Osteoblast (primary cell): Measurements from ENCODE around the gene CCSER2. TPM values are rescaled to one million over a fixed set of nuclear protein-coding genes. Genes with fewer than 3 reads are reported as not detected.
"Not testable (repeated sequence)": the region's sequence is repeated elsewhere in the genome, so short reads cannot be mapped to it uniquely, and the experiment has no call there.

Experiments used
- DNase-seq: peaks from one replicate; pipeline ENCODE4 v3.0.0; 2011; ENCODE audit warnings: low spot score, mixed read lengths; ENCODE audit not compliant: insufficient read length; ENCODE audit errors: missing footprints
- H2AFZ ChIP-seq: 2 replicates; pipeline ENCODE4 v1.6.0; 2011; ENCODE audit warnings: mild to moderate bottlenecking, low read length
- H3K27ac ChIP-seq: 2 replicates; pipeline ENCODE4 v1.5.1; 2011; ENCODE audit warnings: mild to moderate bottlenecking, low read depth, low read length, moderate library complexity
- H3K27me3 ChIP-seq: 2 replicates; pipeline ENCODE4 v1.6.0; 2012; ENCODE audit warnings: mild to moderate bottlenecking, control low read depth, inconsistent platforms, low read length, moderate library complexity; ENCODE audit not compliant: insufficient read depth
- H3K36me3 ChIP-seq: 2 replicates; pipeline ENCODE4 v1.5.1; 2011; ENCODE audit warnings: mild to moderate bottlenecking, low read length, control low read depth, moderate library complexity; ENCODE audit not compliant: insufficient read depth
- H3K4me1 ChIP-seq: 2 replicates; pipeline ENCODE4 v1.5.1; 2011; ENCODE audit warnings: mild to moderate bottlenecking, low read length, control low read depth, moderate library complexity; ENCODE audit not compliant: insufficient read depth
- H3K4me2 ChIP-seq: 2 replicates; pipeline ENCODE4 v1.6.0; 2011; ENCODE audit warnings: mild to moderate bottlenecking, low read length; ENCODE audit not compliant: insufficient read depth
- H3K4me3 ChIP-seq: fragments of 200-600 bp; sonication (generic); 3 replicates; pipeline ENCODE4 v1.5.1; 2012; ENCODE audit warnings: mild to moderate bottlenecking, low read length, inconsistent platforms; ENCODE audit not compliant: insufficient read depth
- H3K79me2 ChIP-seq: 2 replicates; pipeline ENCODE4 v1.6.0; 2012; ENCODE audit warnings: mild to moderate bottlenecking, low read length, control low read depth, inconsistent platforms; ENCODE audit not compliant: insufficient read depth
- H3K9me3 ChIP-seq: 2 replicates; pipeline ENCODE4 v1.5.1; 2011; ENCODE audit warnings: low read depth, low read length, control low read depth
- H4K20me1 ChIP-seq: 2 replicates; pipeline ENCODE4 v1.6.0; 2012; ENCODE audit warnings: mild to moderate bottlenecking, low read length, control low read depth; ENCODE audit not compliant: insufficient read depth
- CTCF ChIP-seq: IDR thresholded peaks from 2 replicates; pipeline ENCODE4 v1.5.1; 2011; ENCODE audit warnings: mild to moderate bottlenecking, low read depth, low read length, moderate library complexity; ENCODE audit errors: extremely low read depth
- total RNA-seq: library from RNA; depleted of rRNA; stranded (reverse); fragments of >200 nt; gene quantifications from 2 replicates; pipeline ENCODE4 v1.2.3, GENCODE V29; 2012

Gene CCSER2
- total RNA-seq, 1 donor, result 58.3 TPM

- Histone ChIP-seq H4K20me1 (no peaks in the 10 kb centered on the region), H3K27ac (no peak overlapping the region), H3K4me2 (no peak overlapping the region), H3K36me3 (no peaks in the 10 kb centered on the region), H3K27me3 (no peaks in the 10 kb centered on the region), H3K4me1 (no peaks in the 10 kb centered on the region), H2AFZ (no peak overlapping the region), H3K79me2 (peaks cover 52% of the 10 kb centered on the region), H3K4me3 (no peak overlapping the region), H3K9me3 (no peaks in the 10 kb centered on the region)
- TF ChIP-seq CTCF, result no peak
- DNase-seq, result no peak
These were observed 77.3 kb downstream of the CCSER2 start for GRCh38 chr10:84405662-84406061.

GRCh38 chr10:84406561-84406960 is 78.2 kb downstream of the CCSER2 start:
- Histone ChIP-seq H3K4me3 (no peak overlapping the region), H3K4me2 (peak overlapping the region; percentile 7), H3K27ac (no peak overlapping the region), H3K36me3 (no peaks in the 10 kb centered on the region), H3K4me1 (no peaks in the 10 kb centered on the region), H3K27me3 (no peaks in the 10 kb centered on the region), H3K9me3 (no peaks in the 10 kb centered on the region), H3K79me2 (peaks cover 58% of the 10 kb centered on the region), H2AFZ (no peak overlapping the region), H4K20me1 (no peaks in the 10 kb centered on the region)
- no peak for TF ChIP-seq CTCF
- no peak for DNase-seq

- Histone ChIP-seq H3K4me3 (no peak overlapping the region), H2AFZ (no peak overlapping the region), H3K4me2 (no peak overlapping the region), H3K27ac (no peak overlapping the region), H3K79me2 (peaks cover 63% of the 10 kb centered on the region), H3K36me3 (no peaks in the 10 kb centered on the region), H3K9me3 (peaks cover 2% of the 10 kb centered on the region), H3K27me3 (no peaks in the 10 kb centered on the region), H3K4me1 (no peaks in the 10 kb centered on the region), H4K20me1 (no peaks in the 10 kb centered on the region)
- DNase-seq, result no peak
- TF ChIP-seq CTCF, result no peak
These were observed 79.1 kb downstream of the CCSER2 start for GRCh38 chr10:84407388-84408049.

- no peaks in the 10 kb centered on the region for H3K36me3 ChIP-seq
- H3K27me3 ChIP-seq, result no peaks in the 10 kb centered on the region
- DNase-seq, result no peak
- peaks cover 2% of the 10 kb centered on the region for H3K9me3 ChIP-seq
- H4K20me1 ChIP-seq, result no peaks in the 10 kb centered on the region
- H3K79me2 ChIP-seq, result peaks cover 78% of the 10 kb centered on the region
- no peak overlapping the region for H3K27ac ChIP-seq
- no peak for TF ChIP-seq CTCF
- no peaks in the 10 kb centered on the region for H3K4me1 ChIP-seq
- H3K4me2 ChIP-seq, result no peak overlapping the region
- no peak overlapping the region for H2AFZ ChIP-seq
- H3K4me3 ChIP-seq, result no peak overlapping the region
These were observed 84.1 kb downstream of the CCSER2 start for GRCh38 chr10:84412482-84412881.

- not testable (repeated sequence) for H2AFZ ChIP-seq, DNase-seq, H4K20me1 ChIP-seq, H3K4me2 ChIP-seq, H3K4me1 ChIP-seq, H3K4me3 ChIP-seq, H3K36me3 ChIP-seq, H3K27ac ChIP-seq, H3K27me3 ChIP-seq, H3K9me3 ChIP-seq
- peaks cover 68% of the 10 kb centered on the region for H3K79me2 ChIP-seq
These were observed 85.7 kb downstream of the CCSER2 start for GRCh38 chr10:84414110-84414509.
